Upper lobe of left lung (tissue), 6 donors: ENCODE measurements around the gene PMIS2. TPM values are rescaled to one million over a fixed set of nuclear protein-coding genes. Genes with fewer than 3 reads are reported as not detected.
A peak's percentile ranks its signal among the peaks of the same experiment; 100 is the strongest.

Experiments used
- ATAC-seq, 2 donors: fragments of 200-7000 bp; cut with Tn5 transposase; one replicate each; pipeline ENCODE4 v1.9.1; 2022; ENCODE audit warnings: mild to moderate bottlenecking in 2 of 2, moderate library complexity in 2 of 2; ENCODE audit not compliant: low FRiP score in 2 of 2
- DNase-seq, 2 donors: peaks; one replicate each; pipeline ENCODE4 v3.0.0-alpha.2; 2019 to 2020
- H3K27ac ChIP-seq, 4 donors: fragments of 200-600 bp; sonication (generic); one replicate each; pipeline ENCODE4 v1.5.1; 2016 to 2019
- H3K27me3 ChIP-seq, 4 donors: fragments of 200-600 bp; sonication (generic); one replicate each; pipeline ENCODE4 v1.5.1; 2017 to 2019
- H3K36me3 ChIP-seq, 4 donors: fragments of 200-600 bp; sonication (generic); one replicate each; pipeline ENCODE4 v1.5.1; 2016 to 2019
- H3K4me1 ChIP-seq, 4 donors: fragments of 200-600 bp; sonication (generic); one replicate each; pipeline ENCODE4 v1.5.1; 2018 to 2019
- H3K4me3 ChIP-seq, 4 donors: fragments of 200-600 bp; sonication (generic); one replicate each; pipeline ENCODE4 v1.5.1; 2017 to 2019; ENCODE audit warnings: mild to moderate bottlenecking in 2 of 4, moderate library complexity in 1 of 4
- H3K9me3 ChIP-seq, 4 donors: fragments of 200-600 bp; sonication (generic); one replicate each; pipeline ENCODE4 v1.5.1; 2018 to 2019
- CTCF ChIP-seq, 6 experiments: fragments of 450-650 bp in 4 of 6; fragments of 200-600 bp in 2 of 6; sonication (generic) in 2 of 6; IDR thresholded peaks; one replicate each; pipeline ENCODE4 v1.5.1; 2016 to 2019; ENCODE audit warnings: antibody characterized with exemption in 6 of 6
- EP300 ChIP-seq, 4 donors: sonication (generic); formaldehyde crosslinking; IDR thresholded peaks; one replicate each; pipeline ENCODE4 v1.5.1; 2017; ENCODE audit warnings: antibody characterized with exemption in 4 of 4, control low read depth in 2 of 4
- POLR2A ChIP-seq, 4 donors: fragments of 450-650 bp; IDR thresholded peaks; one replicate each; pipeline ENCODE4 v1.5.1; 2016 to 2017; ENCODE audit warnings: antibody characterized with exemption in 4 of 4, mild to moderate bottlenecking in 2 of 4
- POLR2AphosphoS5 ChIP-seq, 2 donors: sonication (generic); formaldehyde crosslinking; IDR thresholded peaks; one replicate each; pipeline ENCODE4 v1.5.1; 2017; ENCODE audit warnings: antibody characterized with exemption in 2 of 2
- WGBS, 2 donors: methylation state at CpG; one replicate each; pipeline ENCODE4 v1.1.5; 2017 to 2018; 5-methylcytosine and 5-hydroxymethylcytosine counted together
- total RNA-seq, 6 donors: library from RNA; depleted of rRNA in 4 of 6; stranded (reverse); fragments of >200 nt in 4 of 6; gene quantifications; one replicate each; pipeline versions ENCODE4 v1.1.0 to v1.2.1, GENCODE V29; 2016 to 2021
- donor health status: DM: no; HTN: no; CAD: no; lungs with moderate emphysema.
- donor health status: DM: no; HTN: yes; CAD: no; lungs with severe emphysema.

Gene PMIS2
- total RNA-seq, 6 donors from 2014 or later = not detected

DNA sequence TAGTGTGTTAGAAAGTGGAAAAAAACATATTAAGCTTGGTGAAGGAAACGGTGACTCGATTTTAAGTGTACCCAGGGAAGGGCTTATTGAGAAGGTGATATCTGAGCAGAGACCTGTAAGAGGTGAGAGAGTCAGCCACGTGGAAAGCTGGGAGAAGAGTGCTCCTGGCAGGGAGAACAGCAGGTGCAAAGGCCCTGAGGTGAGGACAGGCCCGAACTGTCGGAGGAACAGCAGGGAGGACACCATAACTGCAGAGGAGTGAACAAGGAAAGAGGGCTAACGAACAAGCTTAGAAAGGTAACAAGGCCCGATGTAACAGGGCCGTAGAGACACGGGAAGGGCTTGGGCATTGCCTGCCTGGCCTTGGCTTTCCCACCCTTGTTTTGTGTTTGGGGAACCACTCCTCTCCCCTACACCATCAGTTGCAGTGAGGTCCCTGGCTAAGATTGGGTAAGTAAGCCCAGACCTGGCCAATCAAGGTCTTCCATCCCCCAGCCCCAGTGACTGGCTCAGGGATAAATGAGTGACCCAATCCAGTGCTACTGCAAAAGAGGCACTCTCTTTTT, 29.9 kb upstream of the PMIS2 start:
- Histone ChIP-seq H3K27me3 (peaks cover 0 to 18% (median 7%) of the 10 kb centered on the region in 4 donors), H3K36me3 (no peaks in the 10 kb centered on the region), H3K4me3 (no peak overlapping the region), H3K4me1 (peaks cover 5 to 14% (median 12%) of the 10 kb centered on the region in 4 donors), H3K27ac (no peak overlapping the region), H3K9me3 (no peaks in the 10 kb centered on the region)
- DNase-seq = no peak
- 83 to 90% methylated on average over 9 of the region's 9 CpGs for WGBS, 2 donors
- no peak for ATAC-seq
- TF ChIP-seq POLR2A (IDR thresholded peaks at IDR 0.05) (no peak), CTCF (IDR thresholded peaks at IDR 0.05) (no peak), EP300 (IDR thresholded peaks at IDR 0.05) (no peak), POLR2AphosphoS5 (IDR thresholded peaks at IDR 0.05) (no peak)

- no peak overlapping the region for H3K4me3 ChIP-seq
- H3K27me3 ChIP-seq = peaks cover 0 to 18% (median 7%) of the 10 kb centered on the region in 4 donors
- H3K36me3 ChIP-seq = no peaks in the 10 kb centered on the region
These were observed 29.0 kb upstream of the PMIS2 start for GRCh38 chr19:35556846-35557538.

DNA sequence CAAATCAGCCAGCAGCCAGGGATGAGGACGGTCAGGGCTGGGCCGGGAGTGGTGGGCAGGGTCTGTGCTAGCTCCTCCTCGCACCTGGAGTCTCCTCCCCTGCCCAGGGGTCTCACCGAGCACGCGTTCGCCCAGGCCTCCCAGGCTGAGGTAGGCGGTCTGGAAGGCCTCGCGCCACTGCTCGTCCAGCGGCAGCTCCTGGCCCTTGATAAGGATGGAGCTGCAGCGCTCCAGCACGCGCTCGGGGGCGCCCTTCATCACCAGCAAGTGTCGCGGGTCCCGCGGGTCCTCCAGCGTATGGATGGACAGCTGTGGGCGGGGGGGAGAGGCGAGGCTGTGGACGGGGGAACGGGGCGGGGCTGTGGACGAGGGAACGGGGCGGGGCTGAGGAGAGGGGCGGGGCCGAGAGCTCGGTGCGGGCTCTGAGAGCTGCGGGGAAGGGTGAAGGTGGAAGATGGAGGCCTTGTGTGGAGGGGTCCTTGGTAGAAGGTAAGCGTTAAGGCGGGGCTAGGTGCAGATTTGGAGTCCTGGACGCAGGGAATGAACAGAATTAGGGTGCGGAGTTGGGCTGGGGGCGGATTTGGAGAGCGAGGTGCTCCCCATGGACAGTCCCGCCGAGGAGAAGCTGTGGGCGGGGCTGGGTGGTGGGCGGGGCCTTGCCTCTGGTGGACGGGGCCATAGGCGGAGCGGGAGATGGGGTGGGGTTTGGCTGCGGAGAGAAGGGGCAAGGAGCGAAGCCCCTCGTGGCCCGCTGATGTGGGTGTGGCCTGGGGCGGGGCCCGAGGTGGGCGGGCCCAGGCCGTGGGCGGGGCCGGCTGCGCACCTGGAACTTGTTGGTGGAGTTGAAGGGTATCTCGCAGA, 28.2 kb upstream of the PMIS2 start:
- Histone ChIP-seq H3K4me3 (peak overlapping the region in 3 of 4 donors; percentile 40 to 53 (median 45)), H3K4me1 (peaks cover 5 to 14% (median 12%) of the 10 kb centered on the region in 4 donors), H3K9me3 (no peaks in the 10 kb centered on the region), H3K36me3 (no peaks in the 10 kb centered on the region), H3K27me3 (peaks cover 0 to 18% (median 7%) of the 10 kb centered on the region in 4 donors), H3K27ac (no peak overlapping the region)
- TF ChIP-seq EP300 (IDR thresholded peaks at IDR 0.05) = no peak
- TF ChIP-seq POLR2AphosphoS5 (IDR thresholded peaks at IDR 0.05) = no peak
- TF ChIP-seq POLR2A (IDR thresholded peaks at IDR 0.05) = no peak
- TF ChIP-seq CTCF (IDR thresholded peaks at IDR 0.05) = no peak
- ATAC-seq (peak in 1 of 2 donors; percentile 64), DNase-seq (peak; percentile 55 to 93)
- 6 to 7% methylated on average over 33 to 45 of the region's 60 CpGs for WGBS, 2 donors

More at GRCh38 chr19:35556846-35557538, 29.0 kb upstream of the PMIS2 start:
- H3K9me3 ChIP-seq = no peaks in the 10 kb centered on the region
- no peak overlapping the region for H3K27ac ChIP-seq
- WGBS, 2 donors = 83 to 84% methylated on average over 16 of the region's 16 CpGs
- H3K4me1 ChIP-seq = peaks cover 5 to 14% (median 12%) of the 10 kb centered on the region in 4 donors
- ATAC-seq (no peak), DNase-seq (no peak)
- TF ChIP-seq POLR2AphosphoS5 (IDR thresholded peaks at IDR 0.05) (no peak), EP300 (IDR thresholded peaks at IDR 0.05) (no peak), POLR2A (IDR thresholded peaks at IDR 0.05) (no peak)

GRCh38 chr19:35558400-35559280, 27.3 kb upstream of the PMIS2 start:
- ATAC-seq (no peak), DNase-seq (no peak)
- H3K36me3 ChIP-seq = no peaks in the 10 kb centered on the region
- no peaks in the 10 kb centered on the region for H3K9me3 ChIP-seq
- H3K4me3 ChIP-seq = peak overlapping the region in 3 of 4 donors; percentile 40 to 53 (median 45)
- H3K27ac ChIP-seq = no peak overlapping the region
- TF ChIP-seq CTCF (IDR thresholded peaks at IDR 0.05) (no peak), POLR2A (IDR thresholded peaks at IDR 0.05) (no peak), POLR2AphosphoS5 (IDR thresholded peaks at IDR 0.05) (no peak), EP300 (IDR thresholded peaks at IDR 0.05) (no peak)
- WGBS, 2 donors = 42 to 67% methylated on average over 20 to 29 of the region's 53 CpGs
- H3K27me3 ChIP-seq = peaks cover 0 to 18% (median 7%) of the 10 kb centered on the region in 4 donors
- peaks cover 5 to 14% (median 12%) of the 10 kb centered on the region in 4 donors for H3K4me1 ChIP-seq
